IMR-90 (cell line): ENCODE data around the gene CSTB. TPM values are rescaled to one million over a fixed set of nuclear protein-coding genes. Genes with fewer than 3 reads are reported as not detected.

ENCODE experiments used
- ATAC-seq: fragments of 200-7000 bp; cut with Tn5 transposase; 2 replicates; pipeline ENCODE4 v1.9.1; 2020; ENCODE audit warnings: low read depth, mild to moderate bottlenecking, moderate library complexity
- BruUV-seq: library from RNA; stranded (reverse); fragments of 400-500 nt; replicated peaks from 2 replicates; lab custom pipeline; 2021; lab: Mats Ljungman, UMichigan
- CTCF ChIA-PET: fragments of 300-600 bp; formaldehyde crosslinking; extraction: SDS; loops from one replicate; lab custom pipeline; 2021; ENCODE audit warnings: antibody characterized with exemption; lab: Yijun Ruan, JAX
- POLR2A ChIA-PET: fragments of 300-600 bp; sonication (Branson Sonifier 250); formaldehyde crosslinking; loops from one replicate; lab custom pipeline; 2022; ENCODE audit warnings: antibody characterized with exemption; ENCODE audit not compliant: unreplicated experiment; lab: Charles Lee
- DNase-seq: peaks from one replicate; pipeline ENCODE4 v3.0.0; 2013
- H2AFZ ChIP-seq: replicated peaks from 2 replicates; pipeline ENCODE3; 2013; ENCODE audit warnings: low read length, mild to moderate bottlenecking; ENCODE audit not compliant: poor library complexity
- H2AK5ac ChIP-seq: 2 replicates; pipeline ENCODE4 v1.6.1; 2013; ENCODE audit warnings: low read depth, low read length, inconsistent platforms
- H2AK9ac ChIP-seq: replicated peaks from 2 replicates; pipeline ENCODE3; 2013; ENCODE audit warnings: mild to moderate bottlenecking, low read depth, low read length, moderate library complexity; ENCODE audit not compliant: poor library complexity
- H2BK120ac ChIP-seq: 2 replicates; pipeline ENCODE4 v1.6.1; 2013; ENCODE audit warnings: low read depth, low read length, inconsistent platforms
- H2BK15ac ChIP-seq: 3 replicates; pipeline ENCODE4 v1.6.1; 2013; ENCODE audit warnings: low read depth, low read length, inconsistent platforms
- H2BK20ac ChIP-seq: 2 replicates; pipeline ENCODE4 v1.6.1; 2013; ENCODE audit warnings: low read depth, mild to moderate bottlenecking, inconsistent platforms, low read length, moderate library complexity
- H2BK5ac ChIP-seq: 2 replicates; pipeline ENCODE4 v1.6.1; 2013; ENCODE audit warnings: mild to moderate bottlenecking, low read depth, low read length, inconsistent platforms; ENCODE audit not compliant: poor library complexity, severe bottlenecking
- H3K14ac ChIP-seq: replicated peaks from 2 replicates; pipeline ENCODE4 v1.6.1; 2013; ENCODE audit warnings: low read depth, low read length, inconsistent platforms
- H3K18ac ChIP-seq: 2 replicates; pipeline ENCODE4 v1.6.1; 2013; ENCODE audit warnings: low read depth, low read length, control low read depth
- H3K23ac ChIP-seq: 2 replicates; pipeline ENCODE4 v1.6.1; 2013; ENCODE audit warnings: low read depth, low read length, inconsistent platforms
- H3K27ac ChIP-seq: 2 replicates; pipeline ENCODE4 v1.5.1; 2013; ENCODE audit warnings: mild to moderate bottlenecking, control low read depth, low read length; ENCODE audit not compliant: insufficient read depth
- H3K27me3 ChIP-seq: 2 replicates; pipeline ENCODE4 v1.6.1; 2013; ENCODE audit warnings: low read length; ENCODE audit not compliant: control insufficient read depth, insufficient read depth
- H3K36me3 ChIP-seq: 2 replicates; pipeline ENCODE4 v1.6.1; 2013; ENCODE audit warnings: low read length, mixed read lengths; ENCODE audit not compliant: control insufficient read depth, insufficient read depth
- H3K4ac ChIP-seq: 2 replicates; pipeline ENCODE4 v1.6.1; 2013; ENCODE audit warnings: low read depth, low read length, inconsistent platforms
- H3K4me1 ChIP-seq: 2 replicates; pipeline ENCODE4 v1.6.1; 2013; ENCODE audit warnings: low read length, mixed read lengths; ENCODE audit not compliant: control insufficient read depth, insufficient read depth
- H3K4me2 ChIP-seq: 2 replicates; pipeline ENCODE4 v1.6.1; 2013; ENCODE audit warnings: low read depth, mild to moderate bottlenecking, control low read depth, low read length, moderate library complexity
- H3K4me3 ChIP-seq: 2 replicates; pipeline ENCODE4 v1.5.1; 2013; ENCODE audit warnings: low read depth, mild to moderate bottlenecking, control low read depth, low read length, moderate library complexity; ENCODE audit not compliant: insufficient read depth
- H3K56ac ChIP-seq: 2 replicates; pipeline ENCODE4 v1.6.1; 2013; ENCODE audit warnings: low read length, inconsistent platforms; ENCODE audit not compliant: insufficient read depth; ENCODE audit errors: extremely low read depth
- H3K79me1 ChIP-seq, 2 experiments: 2 replicates each; pipeline ENCODE4 v1.6.1; 2013; ENCODE audit warnings: low read length in 2 of 2, inconsistent platforms in 1 of 2, low read depth in 1 of 2
- H3K9ac ChIP-seq: 2 replicates; pipeline ENCODE4 v1.6.1; 2013; ENCODE audit warnings: low read depth, low read length, control low read depth
- H3K9me1 ChIP-seq: 2 replicates; pipeline ENCODE4 v1.6.1; 2013; ENCODE audit warnings: low read length, inconsistent platforms; ENCODE audit not compliant: insufficient read depth
- H3K9me3 ChIP-seq: 2 replicates; pipeline ENCODE4 v1.6.1; 2013; ENCODE audit warnings: low read length; ENCODE audit not compliant: control insufficient read depth, insufficient read depth
- H4K20me1 ChIP-seq: 2 replicates; pipeline ENCODE4 v1.6.1; 2013; ENCODE audit warnings: low read length, inconsistent platforms; ENCODE audit not compliant: insufficient read depth
- H4K5ac ChIP-seq: 2 replicates; pipeline ENCODE4 v1.6.1; 2013; ENCODE audit warnings: mild to moderate bottlenecking, low read depth, low read length, control low read depth
- H4K8ac ChIP-seq, 2 experiments: 2 replicates each; pipeline ENCODE4 v1.6.1; 2013; ENCODE audit warnings: low read depth in 2 of 2, low read length in 2 of 2, control low read depth in 1 of 2, inconsistent platforms in 1 of 2
- H4K91ac ChIP-seq: 2 replicates; pipeline ENCODE4 v1.6.1; 2013; ENCODE audit warnings: low read depth, low read length, inconsistent platforms; ENCODE audit not compliant: insufficient read depth
- BHLHE40 ChIP-seq: fragments of 150-350 bp; IDR thresholded peaks from 2 replicates; pipeline ENCODE4 v1.6.1; 2016; ENCODE audit warnings: mild to moderate bottlenecking, low read depth, low read length
- CEBPB ChIP-seq: IDR thresholded peaks from 2 replicates; pipeline ENCODE4 v1.6.1; 2012; ENCODE audit warnings: low read depth, low read length, improper control_type of control experiment
- CHD1 ChIP-seq: IDR thresholded peaks from 2 replicates; pipeline ENCODE4 v1.6.1; 2012; ENCODE audit warnings: low read depth, low read length, improper control_type of control experiment
- ELK1 ChIP-seq: fragments of 150-350 bp; IDR thresholded peaks from 2 replicates; pipeline ENCODE4 v1.6.1; 2016; ENCODE audit warnings: low read depth, mild to moderate bottlenecking, low read length, moderate library complexity, borderline replicate concordance
- MAFK ChIP-seq: IDR thresholded peaks from 2 replicates; pipeline ENCODE4 v1.6.1; 2012; ENCODE audit warnings: low read depth, low read length, improper control_type of control experiment
- MAZ ChIP-seq: IDR thresholded peaks from 2 replicates; pipeline ENCODE4 v1.6.1; 2012; ENCODE audit warnings: low read depth, mild to moderate bottlenecking, low read length, improper control_type of control experiment, moderate library complexity, borderline replicate concordance
- MXI1 ChIP-seq: IDR thresholded peaks from 2 replicates; pipeline ENCODE4 v1.6.1; 2012; ENCODE audit warnings: low read depth, mild to moderate bottlenecking, low read length, moderate library complexity, borderline replicate concordance
- RFX5 ChIP-seq: IDR thresholded peaks from 2 replicates; pipeline ENCODE4 v1.8.0; 2012; ENCODE audit warnings: low read depth, mild to moderate bottlenecking, low read length, moderate library complexity
- SMC3 ChIP-seq: fragments of 150-350 bp; IDR thresholded peaks from 2 replicates; pipeline ENCODE4 v1.6.1; 2016; ENCODE audit warnings: low read depth, mild to moderate bottlenecking, antibody characterized with exemption, low read length, moderate library complexity
- WGBS, 2 experiments: methylation state at CpG; one replicate each; pipeline versions ENCODE4 v1.1.5 to v1.1.7; 2013; ENCODE audit warnings: missing lambda C conversion rate in 2 of 2; ENCODE audit not compliant: insufficient read length in 1 of 2; ENCODE audit errors: extremely low coverage in 2 of 2; 5-methylcytosine and 5-hydroxymethylcytosine counted together
- dilution Hi-C: fragments of 300-500 bp; cut with HindIII; formaldehyde crosslinking; loops from one replicate; pipeline ENCODE4 v1.14.3; 2018; ENCODE audit warnings: low sequenced_read_pairs; ENCODE audit not compliant: unreplicated experiment
- in situ Hi-C: fragments of 300-500 bp; cut with MboI; formaldehyde crosslinking; loops from 3 replicates; pipeline ENCODE4 v1.14.3; 2019; ENCODE audit warnings: low sequenced_read_pairs, inconsistent platforms, mixed read lengths
- intact Hi-C: fragments of 100-400 bp; cut with micrococcal nuclease; formaldehyde crosslinking; loops from 2 replicates; pipeline ENCODE4 v1.10.0; 2022
- polyA plus RNA-seq, 3 experiments: library from polyadenylated mRNA; depleted of rRNA; stranded (reverse); fragments of >200 nt; gene quantifications; 2 replicates each; pipeline ENCODE4 v1.2.3, GENCODE V29; 2012; ENCODE audit warnings: low replicate concordance in 1 of 3
- total RNA-seq: library from RNA; depleted of rRNA; stranded (reverse); fragments of >200 nt; gene quantifications from 2 replicates; pipeline ENCODE4 v1.2.3, GENCODE V29; 2012
- TF ChIP-seq, protein P1 (sequence below): conservative IDR thresholded peaks from 2 replicates; pipeline ENCODE4 v1.5.1; 2012; ENCODE audit warnings: mild to moderate bottlenecking, low read depth, low read length, improper control_type of control experiment
- TF ChIP-seq, protein P2 (sequence below): fragments of 150-350 bp; IDR thresholded peaks from 2 replicates; pipeline ENCODE4 v1.6.1; 2017; ENCODE audit warnings: mild to moderate bottlenecking, antibody characterized with exemption, low read length, low read depth

CSTB gene
- total and polyA plus RNA-seq, 2 of the 4 experiments (the other 2 are of a cell fraction): 6.1 to 71.7 TPM

DNA sequence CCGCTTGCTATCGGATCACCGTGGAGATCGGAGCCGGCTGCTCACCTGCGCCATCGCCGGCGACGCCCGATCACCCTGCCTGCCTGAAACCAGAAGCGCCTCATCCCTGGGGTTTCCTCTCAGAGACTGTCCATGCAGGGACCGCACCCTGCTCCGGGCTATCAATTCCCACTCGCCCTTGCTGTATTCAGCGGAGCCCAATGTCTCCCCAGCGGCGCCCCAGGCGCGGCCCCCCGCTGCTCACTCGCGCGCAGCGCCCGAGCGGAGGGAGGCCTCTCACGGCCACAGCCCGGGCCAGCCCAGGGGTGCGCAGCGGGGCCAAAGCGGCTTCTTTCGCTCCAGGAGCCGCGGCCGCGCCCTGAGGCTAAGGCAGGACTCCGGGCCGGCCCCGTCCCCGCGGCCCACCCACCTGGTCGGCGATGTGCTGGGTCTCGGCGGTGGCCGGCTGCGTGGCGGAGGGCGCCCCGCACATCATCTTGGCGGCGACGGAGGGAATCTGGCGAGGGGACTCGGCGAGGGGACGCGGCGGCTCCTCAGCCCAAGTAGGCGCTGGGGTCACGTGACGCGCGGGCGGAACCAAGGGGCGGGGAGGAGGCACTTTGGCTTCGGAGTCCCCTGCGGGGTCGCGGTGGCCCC, at the start of gene CSTB (continued):
- TF ChIP-seq CEBPB: no peak
- TF ChIP-seq RFX5: no peak
- TF ChIP-seq MXI1: no peak
- no peak for TF ChIP-seq MAZ
- TF ChIP-seq BHLHE40: peak; percentile 84

DNA sequence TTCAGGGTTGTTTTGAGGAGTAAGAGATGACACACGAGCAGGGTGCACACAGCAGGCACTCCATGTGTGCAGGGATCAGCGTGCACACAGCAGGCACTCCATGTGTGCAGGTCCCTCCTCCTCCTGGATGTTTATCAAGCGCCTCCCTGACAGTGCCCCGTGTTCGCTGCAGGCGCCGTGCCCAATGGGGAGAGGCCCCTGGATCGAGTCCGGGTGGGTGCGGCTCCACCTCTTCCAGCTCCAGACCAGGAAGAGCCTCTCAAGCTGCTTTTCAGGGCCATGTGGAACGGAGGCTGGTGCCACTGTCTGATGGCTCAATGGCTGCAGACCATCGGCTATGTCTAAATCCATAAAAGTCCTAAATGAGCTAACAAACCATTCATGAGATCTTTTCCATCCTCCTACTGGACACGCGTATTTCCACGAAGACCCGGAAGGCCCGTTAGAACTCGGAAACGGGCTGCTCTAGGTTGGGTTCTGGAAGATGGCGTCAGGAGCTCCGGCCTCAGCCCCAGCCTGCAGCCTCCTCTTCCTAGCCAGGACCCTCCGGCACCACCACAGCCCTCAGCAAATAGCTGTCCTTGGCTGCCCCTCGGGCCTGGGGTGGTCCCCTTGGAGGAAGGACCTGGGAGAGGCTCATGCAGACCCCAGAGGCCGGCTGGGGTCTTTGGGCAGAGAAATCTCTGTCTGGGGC, 49.3 kb upstream of the CSTB start:
- Histone ChIP-seq H3K27ac (no peak overlapping the region), H2BK20ac (no peak overlapping the region), H3K9me3 (no peaks in the 10 kb centered on the region), H3K79me1 (no peaks in the 10 kb centered on the region), H3K9ac (no peak overlapping the region), H3K56ac (no peak overlapping the region), H2AFZ (peak overlapping the region; percentile 3), H2BK5ac (no peak overlapping the region), H2AK9ac (no peak overlapping the region), H3K4ac (no peak overlapping the region), H3K9me1 (peaks cover 4% of the 10 kb centered on the region; the same call in 1 of the 2 replicates), H4K91ac (no peak overlapping the region), H4K8ac (no peak overlapping the region), H3K18ac (no peak overlapping the region), H2BK120ac (no peak overlapping the region), H3K27me3 (peaks cover 11% of the 10 kb centered on the region), H2AK5ac (no peak overlapping the region), H2BK15ac (no peak overlapping the region), H3K4me2 (no peak overlapping the region), H3K36me3 (no peaks in the 10 kb centered on the region), H3K14ac (no peak overlapping the region), H3K4me1 (peaks cover 4% of the 10 kb centered on the region; the same call in 1 of the 2 replicates), H4K20me1 (no peaks in the 10 kb centered on the region), H3K4me3 (no peak overlapping the region), H4K5ac (no peak overlapping the region), H3K23ac (no peak overlapping the region)
- BruUV-seq: no TSS peak
- CTCF ChIA-PET: interaction anchor here (1.0 kb wide), 1 partner anchor 21 kb away, joined by 3 read pairs; no protein-coding TSS in a partner anchor
- POLR2A ChIA-PET: no interaction called here
- ATAC-seq: no peak
- WGBS, 2 experiments: 88% methylated on average over 7 of the region's 24 CpGs; no CpG with 5 or more reads in 1 of the 2 experiments
- in situ Hi-C loops (no loop called here), intact Hi-C loops (no loop called here), dilution Hi-C loops (no loop called here)
- no peak for DNase-seq
- no peak for TF ChIP-seq SMC3
- TF ChIP-seq, protein P1, sequence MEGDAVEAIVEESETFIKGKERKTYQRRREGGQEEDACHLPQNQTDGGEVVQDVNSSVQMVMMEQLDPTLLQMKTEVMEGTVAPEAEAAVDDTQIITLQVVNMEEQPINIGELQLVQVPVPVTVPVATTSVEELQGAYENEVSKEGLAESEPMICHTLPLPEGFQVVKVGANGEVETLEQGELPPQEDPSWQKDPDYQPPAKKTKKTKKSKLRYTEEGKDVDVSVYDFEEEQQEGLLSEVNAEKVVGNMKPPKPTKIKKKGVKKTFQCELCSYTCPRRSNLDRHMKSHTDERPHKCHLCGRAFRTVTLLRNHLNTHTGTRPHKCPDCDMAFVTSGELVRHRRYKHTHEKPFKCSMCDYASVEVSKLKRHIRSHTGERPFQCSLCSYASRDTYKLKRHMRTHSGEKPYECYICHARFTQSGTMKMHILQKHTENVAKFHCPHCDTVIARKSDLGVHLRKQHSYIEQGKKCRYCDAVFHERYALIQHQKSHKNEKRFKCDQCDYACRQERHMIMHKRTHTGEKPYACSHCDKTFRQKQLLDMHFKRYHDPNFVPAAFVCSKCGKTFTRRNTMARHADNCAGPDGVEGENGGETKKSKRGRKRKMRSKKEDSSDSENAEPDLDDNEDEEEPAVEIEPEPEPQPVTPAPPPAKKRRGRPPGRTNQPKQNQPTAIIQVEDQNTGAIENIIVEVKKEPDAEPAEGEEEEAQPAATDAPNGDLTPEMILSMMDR: no peak
- TF ChIP-seq, protein P2, sequence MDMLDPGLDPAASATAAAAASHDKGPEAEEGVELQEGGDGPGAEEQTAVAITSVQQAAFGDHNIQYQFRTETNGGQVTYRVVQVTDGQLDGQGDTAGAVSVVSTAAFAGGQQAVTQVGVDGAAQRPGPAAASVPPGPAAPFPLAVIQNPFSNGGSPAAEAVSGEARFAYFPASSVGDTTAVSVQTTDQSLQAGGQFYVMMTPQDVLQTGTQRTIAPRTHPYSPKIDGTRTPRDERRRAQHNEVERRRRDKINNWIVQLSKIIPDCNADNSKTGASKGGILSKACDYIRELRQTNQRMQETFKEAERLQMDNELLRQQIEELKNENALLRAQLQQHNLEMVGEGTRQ: no peak
- TF ChIP-seq CHD1: no peak
- no peak for TF ChIP-seq ELK1
- TF ChIP-seq BHLHE40: no peak
- no peak for TF ChIP-seq MAZ
- TF ChIP-seq RFX5: no peak
- TF ChIP-seq MAFK: no peak
